HEK293T (cell line): ENCODE measurements around the gene PTGDR2.

Source experiments
- CTCF ChIA-PET: fragments of 350-600 bp; formaldehyde crosslinking; extraction: SDS; loops from one replicate; lab custom pipeline; 2021; ENCODE audit warnings: antibody characterized with exemption, inconsistent platforms; lab: Yijun Ruan, JAX
- POLR2A ChIA-PET: fragments of 350-600 bp; formaldehyde crosslinking; extraction: SDS; loops from one replicate; lab custom pipeline; 2020; ENCODE audit warnings: antibody characterized with exemption, inconsistent platforms; lab: Yijun Ruan, JAX
- DNase-seq: peaks from one replicate; pipeline ENCODE4 v3.0.0; 2012; ENCODE audit warnings: mixed read lengths; ENCODE audit errors: extremely low spot score
- ARNT ChIP-seq: fragments of 450-650 bp; IDR thresholded peaks from 2 replicates; pipeline ENCODE4 v1.6.1; 2017; ENCODE audit warnings: mild to moderate bottlenecking
- BHLHE40 ChIP-seq: fragments of 450-650 bp; IDR thresholded peaks from 2 replicates; pipeline ENCODE4 v1.6.1; 2016; ENCODE audit warnings: mild to moderate bottlenecking, moderate library complexity, borderline replicate concordance
- CTBP1 ChIP-seq: fragments of 450-650 bp; IDR thresholded peaks from 2 replicates; pipeline ENCODE4 v1.6.1; 2016; ENCODE audit warnings: borderline replicate concordance
- ELF4 ChIP-seq: fragments of 450-650 bp; IDR thresholded peaks from 2 replicates; pipeline ENCODE4 v1.6.1; 2017; ENCODE audit warnings: antibody characterized with exemption
- FOXA1 ChIP-seq: fragments of 450-650 bp; IDR thresholded peaks from 2 replicates; pipeline ENCODE4 v1.6.1; 2016; ENCODE audit warnings: mild to moderate bottlenecking
- FOXK2 ChIP-seq: fragments of 450-650 bp; IDR thresholded peaks from 2 replicates; pipeline ENCODE4 v1.6.1; 2016; ENCODE audit warnings: mild to moderate bottlenecking
- FOXM1 ChIP-seq: fragments of 450-650 bp; IDR thresholded peaks from 2 replicates; pipeline ENCODE4 v1.6.1; 2017; ENCODE audit warnings: mild to moderate bottlenecking, borderline replicate concordance
- HDGF ChIP-seq: fragments of 450-650 bp; IDR thresholded peaks from 2 replicates; pipeline ENCODE4 v1.6.1; 2017; ENCODE audit warnings: antibody characterized with exemption, borderline replicate concordance
- L3MBTL2 ChIP-seq: fragments of 450-650 bp; conservative IDR thresholded peaks from 2 replicates; pipeline ENCODE4 v1.6.1; 2016; ENCODE audit warnings: mild to moderate bottlenecking
- LEF1 ChIP-seq: fragments of 450-650 bp; IDR thresholded peaks from 2 replicates; pipeline ENCODE4 v1.6.1; 2017; ENCODE audit warnings: mild to moderate bottlenecking, borderline replicate concordance
- NFRKB ChIP-seq: fragments of 450-650 bp; IDR thresholded peaks from 2 replicates; pipeline ENCODE4 v1.6.1; 2016; ENCODE audit warnings: mild to moderate bottlenecking, moderate library complexity
- PKNOX1 ChIP-seq: fragments of 450-650 bp; IDR thresholded peaks from 2 replicates; pipeline ENCODE4 v1.6.1; 2016
- SP1 ChIP-seq: fragments of 450-650 bp; IDR thresholded peaks from 2 replicates; pipeline ENCODE4 v1.6.1; 2017
- SUZ12 ChIP-seq: fragments of 450-650 bp; IDR thresholded peaks from 2 replicates; pipeline ENCODE4 v1.6.1; 2016; ENCODE audit warnings: mild to moderate bottlenecking
- TARDBP ChIP-seq: fragments of 450-650 bp; IDR thresholded peaks from 2 replicates; pipeline ENCODE4 v1.6.1; 2016
- ZNF384 ChIP-seq: fragments of 450-650 bp; IDR thresholded peaks from 2 replicates; pipeline ENCODE4 v1.6.1; 2016

Gene PTGDR2

GRCh38 chr11:60855726-60856633, at the start of gene PTGDR2:
Gene PTGDR2 (minus strand): TSS chr11:60855950. CDS start chr11:60853722, 2,228 bp downstream.
- no peak for DNase-seq
- ChIA-PET CTCF (no interaction called here), POLR2A (interaction anchor here (1.3 kb wide), 1 partner anchor 58 kb away, joined by 3 read pairs; the partner anchor contains the start of gene TMEM109)
- TF ChIP-seq FOXA1, result no peak
- no peak for TF ChIP-seq FOXM1

- TF ChIP-seq SUZ12, result no peak
- no peak for TF ChIP-seq CTBP1
- TF ChIP-seq PKNOX1, result no peak
- TF ChIP-seq TARDBP, result no peak
- no peak for TF ChIP-seq HDGF
- TF ChIP-seq ARNT, result no peak
- ChIA-PET CTCF (interaction anchor here (0.6 to 1.0 kb wide), 2 partner anchors 10 to 74 kb away, joined by 3 to 4 read pairs; no protein-coding TSS in a partner anchor), POLR2A (interaction anchor here (1.1 to 2.1 kb wide), 7 partner anchors 9 to 257 kb away, joined by 3 to 34 read pairs (median 4); partner anchors contain the start of genes TMEM109 and VPS37C)
- DNase-seq, result no peak
Measured at GRCh38 chr11:60905047-60905446, 49.3 kb upstream of the PTGDR2 start.

- ChIA-PET POLR2A (interaction anchor here (0.7 to 1.3 kb wide), 2 partner anchors 15 to 57 kb away, joined by 3 to 4 read pairs; no protein-coding TSS in a partner anchor), CTCF (interaction anchor here (1.2 to 1.5 kb wide), 2 partner anchors 11 to 15 kb away, joined by 3 to 4 read pairs; no protein-coding TSS in a partner anchor)
Measured at GRCh38 chr11:60902625-60903024, 46.9 kb upstream of the PTGDR2 start.

GRCh38 chr11:60900673-60901404, 45.1 kb upstream of the PTGDR2 start:
- TF ChIP-seq SUZ12 (no peak), ELF4 (no peak), BHLHE40 (no peak), FOXK2 (no peak), CTBP1 (no peak), LEF1 (no peak), PKNOX1 (no peak), L3MBTL2 (no peak), TARDBP (no peak), ARNT (no peak), FOXM1 (no peak), HDGF (no peak), FOXA1 (no peak), NFRKB (no peak), SP1 (no peak)

More at GRCh38 chr11:60902625-60903024, 46.9 kb upstream of the PTGDR2 start:
- TF ChIP-seq SUZ12 (no peak), ARNT (no peak), LEF1 (no peak), HDGF (no peak), ZNF384 (no peak), CTBP1 (no peak), L3MBTL2 (no peak), SP1 (no peak), ELF4 (no peak), NFRKB (no peak), BHLHE40 (no peak), FOXA1 (no peak), TARDBP (no peak)
- DNase-seq, result no peak

GRCh38 chr11:60899977-60900376, 44.2 kb upstream of the PTGDR2 start:
- TF ChIP-seq FOXA1, result no peak
- TF ChIP-seq CTBP1, result no peak
- TF ChIP-seq SUZ12, result no peak
- CTCF ChIA-PET, result interaction anchor here (0.6 to 1.6 kb wide), 16 partner anchors 7 to 1334 kb away, joined by 3 to 23 read pairs (median 3); partner anchors contain the start of gene TMEM109
- DNase-seq, result no peak
- POLR2A ChIA-PET, result interaction anchor here (1.5 kb wide), 1 partner anchor 14 kb away, joined by 3 read pairs; the partner anchor contains the start of gene TMEM109

More at GRCh38 chr11:60900673-60901404, 45.1 kb upstream of the PTGDR2 start:
- no peak for DNase-seq
- POLR2A ChIA-PET, result interaction anchor here (1.0 to 1.4 kb wide), 2 partner anchors 13 to 15 kb away, joined by 4 to 5 read pairs; partner anchors contain the start of gene TMEM109
- CTCF ChIA-PET, result interaction anchor here (0.6 to 1.4 kb wide), 3 partner anchors 11 to 1335 kb away, joined by 3 to 10 read pairs (median 3); no protein-coding TSS in a partner anchor
